ENCODE measurements around the gene NR2F1. TPM values are rescaled to one million over a fixed set of nuclear protein-coding genes. Genes with fewer than 3 reads are reported as not detected.

Gene NR2F1
- total RNA-seq, 3 donors from 2014 or later (not counting 1 experiment from before 2014, with no cell fraction given): not detected

GRCh38 chr5:93636837-93637236 lies 53.8 kb downstream of the NR2F1 start:
- peaks cover 4 to 14% of the 10 kb centered on the region in 2 donors for H3K4me1 Mint-ChIP-seq
- no peak for TF ChIP-seq CTCF (IDR thresholded peaks at IDR 0.05)
- Histone ChIP-seq H3K4me3 (ENCODE audit: low read length) (no peak overlapping the region), H3K36me3 (ENCODE audit: control insufficient read depth, insufficient read depth, low read length) (no peaks in the 10 kb centered on the region), H3K27ac (ENCODE audit: low read length) (no peak overlapping the region), H3K27me3 (ENCODE audit: control insufficient read depth, insufficient read depth, low read length) (no peaks in the 10 kb centered on the region), H3K9me3 (ENCODE audit: control insufficient read depth, insufficient read depth, low read length) (no peaks in the 10 kb centered on the region), H3K4me1 (ENCODE audit: control insufficient read depth, insufficient read depth, low read length) (no peaks in the 10 kb centered on the region)
- no peaks in the 10 kb centered on the region for H3K27me3 Mint-ChIP-seq (ENCODE audit: low read depth in 2 of 2)
- ATAC-seq: no peak
- intact Hi-C loops (cut with micrococcal nuclease): no loop called here
- no peaks in the 10 kb centered on the region for H3K36me3 Mint-ChIP-seq
- WGBS (ENCODE audit: insufficient coverage): 32% methylated on average over 1 of the region's 1 CpG
- H3K9me3 Mint-ChIP-seq: no peaks in the 10 kb centered on the region
- no peak overlapping the region for H3K4me3 Mint-ChIP-seq
- H3K27ac Mint-ChIP-seq: no peak overlapping the region
- no peak for DNase-seq

GRCh38 chr5:93637697-93638096 lies 54.7 kb downstream of the NR2F1 start:
- Mint-ChIP-seq H3K4me1 (peaks cover 4 to 14% of the 10 kb centered on the region in 2 donors), H3K36me3 (no peaks in the 10 kb centered on the region), H3K27ac (no peak overlapping the region), H3K4me3 (no peak overlapping the region), H3K9me3 (no peaks in the 10 kb centered on the region), H3K27me3 (ENCODE audit: low read depth in 2 of 2) (no peaks in the 10 kb centered on the region)
- Histone ChIP-seq H3K27me3 (ENCODE audit: control insufficient read depth, insufficient read depth, low read length) (no peaks in the 10 kb centered on the region), H3K36me3 (ENCODE audit: control insufficient read depth, insufficient read depth, low read length) (no peaks in the 10 kb centered on the region), H3K4me1 (ENCODE audit: control insufficient read depth, insufficient read depth, low read length) (no peaks in the 10 kb centered on the region), H3K27ac (ENCODE audit: low read length) (no peak overlapping the region), H3K4me3 (ENCODE audit: low read length) (no peak overlapping the region), H3K9me3 (ENCODE audit: control insufficient read depth, insufficient read depth, low read length) (no peaks in the 10 kb centered on the region)
- TF ChIP-seq CTCF (IDR thresholded peaks at IDR 0.05): no peak
- ATAC-seq: no peak
- intact Hi-C loops (cut with micrococcal nuclease): no loop called here
- 88% methylated on average over 2 of the region's 2 CpGs for WGBS (ENCODE audit: insufficient coverage)
- no peak for DNase-seq

GRCh38 chr5:93642526-93642925 lies 59.5 kb downstream of the NR2F1 start:
- intact Hi-C loops (cut with micrococcal nuclease): no loop called here
- no peak for ATAC-seq

More at GRCh38 chr5:93642526-93642925, 59.5 kb downstream of the NR2F1 start:
- H3K27ac Mint-ChIP-seq: no peak overlapping the region
- H3K36me3 Mint-ChIP-seq: no peaks in the 10 kb centered on the region
- Histone ChIP-seq H3K36me3 (ENCODE audit: control insufficient read depth, insufficient read depth, low read length) (no peaks in the 10 kb centered on the region), H3K4me3 (ENCODE audit: low read length) (no peak overlapping the region), H3K4me1 (ENCODE audit: control insufficient read depth, insufficient read depth, low read length) (no peaks in the 10 kb centered on the region), H3K9me3 (ENCODE audit: control insufficient read depth, insufficient read depth, low read length) (no peaks in the 10 kb centered on the region), H3K27ac (ENCODE audit: low read length) (no peak overlapping the region), H3K27me3 (ENCODE audit: control insufficient read depth, insufficient read depth, low read length) (no peaks in the 10 kb centered on the region)
- peaks cover 0 to 5% of the 10 kb centered on the region in 2 donors for H3K4me1 Mint-ChIP-seq
- no peak for DNase-seq
- 97% methylated on average over 3 of the region's 3 CpGs for WGBS (ENCODE audit: insufficient coverage)
- H3K9me3 Mint-ChIP-seq: no peaks in the 10 kb centered on the region
- H3K4me3 Mint-ChIP-seq: no peak overlapping the region
- H3K27me3 Mint-ChIP-seq (ENCODE audit: low read depth in 2 of 2): no peaks in the 10 kb centered on the region
- TF ChIP-seq CTCF (IDR thresholded peaks at IDR 0.05): no peak

Other genes starting within 250 kb of the NR2F1 start
- gene NR2F1-AS1, start 2.0 kb upstream of the NR2F1 start, total RNA-seq: not detected
- 1 to 10 TPM; 4.4 to 7.1 (median 6.3) TPM for gene POU5F2, start 158.4 kb downstream of the NR2F1 start, total RNA-seq

All from natural killer cell (primary cell).